IMR-90 (cell line): ENCODE results near the gene USP25.

Experiments
- CHD1 ChIP-seq: IDR thresholded peaks from 2 replicates; pipeline ENCODE4 v1.6.1; 2012; ENCODE audit warnings: low read depth, low read length, improper control_type of control experiment
- ELK1 ChIP-seq: fragments of 150-350 bp; IDR thresholded peaks from 2 replicates; pipeline ENCODE4 v1.6.1; 2016; ENCODE audit warnings: low read depth, mild to moderate bottlenecking, low read length, moderate library complexity, borderline replicate concordance
- FOS ChIP-seq: fragments of 150-350 bp; IDR thresholded peaks from 2 replicates; pipeline ENCODE4 v1.6.1; 2016; ENCODE audit warnings: low read depth, low read length
- MAFK ChIP-seq: IDR thresholded peaks from 2 replicates; pipeline ENCODE4 v1.6.1; 2012; ENCODE audit warnings: low read depth, low read length, improper control_type of control experiment
- MAZ ChIP-seq: IDR thresholded peaks from 2 replicates; pipeline ENCODE4 v1.6.1; 2012; ENCODE audit warnings: low read depth, mild to moderate bottlenecking, low read length, improper control_type of control experiment, moderate library complexity, borderline replicate concordance
- MXI1 ChIP-seq: IDR thresholded peaks from 2 replicates; pipeline ENCODE4 v1.6.1; 2012; ENCODE audit warnings: low read depth, mild to moderate bottlenecking, low read length, moderate library complexity, borderline replicate concordance
- NFE2L2 ChIP-seq: fragments of 150-350 bp; IDR thresholded peaks from 2 replicates; pipeline ENCODE4 v1.6.1; 2016; ENCODE audit warnings: low read depth, mild to moderate bottlenecking, low read length
- POLR2A ChIP-seq: IDR thresholded peaks from 2 replicates; pipeline ENCODE4 v1.6.1; 2012; ENCODE audit warnings: mild to moderate bottlenecking, low read depth, low read length
- RCOR1 ChIP-seq: IDR thresholded peaks from 2 replicates; pipeline ENCODE4 v1.6.1; 2012; ENCODE audit warnings: mild to moderate bottlenecking, low read length, improper control_type of control experiment; ENCODE audit not compliant: insufficient replicate concordance
- SMC3 ChIP-seq: fragments of 150-350 bp; IDR thresholded peaks from 2 replicates; pipeline ENCODE4 v1.6.1; 2016; ENCODE audit warnings: low read depth, mild to moderate bottlenecking, antibody characterized with exemption, low read length, moderate library complexity
- USF2 ChIP-seq: fragments of 150-350 bp; IDR thresholded peaks from 2 replicates; pipeline ENCODE4 v1.6.1; 2017; ENCODE audit warnings: mild to moderate bottlenecking, antibody characterized with exemption, low read length, low read depth
- TF ChIP-seq, protein P1 (sequence below): conservative IDR thresholded peaks from 2 replicates; pipeline ENCODE4 v1.5.1; 2012; ENCODE audit warnings: mild to moderate bottlenecking, low read depth, low read length, improper control_type of control experiment

DNA sequence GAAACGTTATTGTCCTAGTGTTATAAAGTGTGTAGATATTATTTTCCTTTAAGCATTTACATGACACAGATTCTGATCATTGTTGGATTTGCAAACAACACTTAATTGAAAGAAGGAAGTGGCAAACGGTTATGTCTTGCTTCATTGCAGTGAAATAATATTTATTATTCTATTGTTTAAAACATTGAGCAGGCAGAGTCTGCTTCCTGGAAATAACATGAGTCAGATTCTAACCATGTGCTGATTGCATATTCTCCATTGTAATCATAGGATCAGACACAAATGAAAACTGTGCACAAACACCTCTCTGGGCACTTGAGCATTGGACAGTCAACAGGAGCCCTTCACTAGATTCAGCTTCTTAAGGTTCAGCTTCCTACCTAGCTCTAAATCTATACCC is 46.8 kb upstream of the USP25 start:
- TF ChIP-seq, protein P1, sequence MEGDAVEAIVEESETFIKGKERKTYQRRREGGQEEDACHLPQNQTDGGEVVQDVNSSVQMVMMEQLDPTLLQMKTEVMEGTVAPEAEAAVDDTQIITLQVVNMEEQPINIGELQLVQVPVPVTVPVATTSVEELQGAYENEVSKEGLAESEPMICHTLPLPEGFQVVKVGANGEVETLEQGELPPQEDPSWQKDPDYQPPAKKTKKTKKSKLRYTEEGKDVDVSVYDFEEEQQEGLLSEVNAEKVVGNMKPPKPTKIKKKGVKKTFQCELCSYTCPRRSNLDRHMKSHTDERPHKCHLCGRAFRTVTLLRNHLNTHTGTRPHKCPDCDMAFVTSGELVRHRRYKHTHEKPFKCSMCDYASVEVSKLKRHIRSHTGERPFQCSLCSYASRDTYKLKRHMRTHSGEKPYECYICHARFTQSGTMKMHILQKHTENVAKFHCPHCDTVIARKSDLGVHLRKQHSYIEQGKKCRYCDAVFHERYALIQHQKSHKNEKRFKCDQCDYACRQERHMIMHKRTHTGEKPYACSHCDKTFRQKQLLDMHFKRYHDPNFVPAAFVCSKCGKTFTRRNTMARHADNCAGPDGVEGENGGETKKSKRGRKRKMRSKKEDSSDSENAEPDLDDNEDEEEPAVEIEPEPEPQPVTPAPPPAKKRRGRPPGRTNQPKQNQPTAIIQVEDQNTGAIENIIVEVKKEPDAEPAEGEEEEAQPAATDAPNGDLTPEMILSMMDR = no peak
- TF ChIP-seq RCOR1 (no peak), USF2 (no peak), FOS (no peak; the same call in 1 of the 2 replicates), POLR2A (no peak), MXI1 (no peak), ELK1 (no peak), SMC3 (no peak), NFE2L2 (no peak), MAFK (no peak), MAZ (no peak), CHD1 (no peak)
